ENCODE data around the gene TAC3.
"Not testable (repeated sequence)": the region's sequence is repeated elsewhere in the genome, so short reads cannot be mapped to it uniquely, and the experiment has no call there.

Gene TAC3

GRCh38 chr12:56978397-56979138, 37.8 kb downstream of the TAC3 start:
- TF ChIP-seq, protein P1, sequence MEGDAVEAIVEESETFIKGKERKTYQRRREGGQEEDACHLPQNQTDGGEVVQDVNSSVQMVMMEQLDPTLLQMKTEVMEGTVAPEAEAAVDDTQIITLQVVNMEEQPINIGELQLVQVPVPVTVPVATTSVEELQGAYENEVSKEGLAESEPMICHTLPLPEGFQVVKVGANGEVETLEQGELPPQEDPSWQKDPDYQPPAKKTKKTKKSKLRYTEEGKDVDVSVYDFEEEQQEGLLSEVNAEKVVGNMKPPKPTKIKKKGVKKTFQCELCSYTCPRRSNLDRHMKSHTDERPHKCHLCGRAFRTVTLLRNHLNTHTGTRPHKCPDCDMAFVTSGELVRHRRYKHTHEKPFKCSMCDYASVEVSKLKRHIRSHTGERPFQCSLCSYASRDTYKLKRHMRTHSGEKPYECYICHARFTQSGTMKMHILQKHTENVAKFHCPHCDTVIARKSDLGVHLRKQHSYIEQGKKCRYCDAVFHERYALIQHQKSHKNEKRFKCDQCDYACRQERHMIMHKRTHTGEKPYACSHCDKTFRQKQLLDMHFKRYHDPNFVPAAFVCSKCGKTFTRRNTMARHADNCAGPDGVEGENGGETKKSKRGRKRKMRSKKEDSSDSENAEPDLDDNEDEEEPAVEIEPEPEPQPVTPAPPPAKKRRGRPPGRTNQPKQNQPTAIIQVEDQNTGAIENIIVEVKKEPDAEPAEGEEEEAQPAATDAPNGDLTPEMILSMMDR (IDR thresholded peaks at IDR 0.05; ENCODE audit: low read depth, low read length): no peak
- DNase-seq (ENCODE audit: low read depth in 2 of 2): no peak

DNA sequence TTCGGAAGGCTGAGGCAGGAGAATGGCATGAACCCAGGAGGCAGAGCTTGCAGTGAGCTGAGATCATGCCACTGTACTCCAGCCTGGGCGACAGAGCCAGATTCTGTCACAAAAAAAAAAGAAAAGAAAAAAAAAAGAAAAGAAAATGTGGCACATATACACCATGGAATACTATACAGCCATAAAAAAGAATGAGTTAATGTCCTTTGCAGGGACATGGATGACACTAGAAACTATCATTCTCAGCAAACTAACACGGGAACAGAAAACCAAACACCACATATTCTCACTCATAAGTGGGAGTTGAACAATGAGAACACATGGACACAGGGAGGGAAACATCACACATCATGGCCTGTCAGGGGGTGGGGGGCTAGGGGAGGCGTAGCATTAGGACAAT, 39.0 kb downstream of the TAC3 start:
- DNase-seq (ENCODE audit: low read depth in 2 of 2); H3K4me3 ChIP-seq (replicated peaks in 1 of 2; ENCODE audit: low read depth in 2 of 2, low read length in 2 of 2): not testable (repeated sequence)

More at GRCh38 chr12:56978397-56979138, 37.8 kb downstream of the TAC3 start:
- no peak overlapping the region for H3K4me3 ChIP-seq (replicated peaks in 1 of 2; ENCODE audit: low read depth in 2 of 2, low read length in 2 of 2)

DNA sequence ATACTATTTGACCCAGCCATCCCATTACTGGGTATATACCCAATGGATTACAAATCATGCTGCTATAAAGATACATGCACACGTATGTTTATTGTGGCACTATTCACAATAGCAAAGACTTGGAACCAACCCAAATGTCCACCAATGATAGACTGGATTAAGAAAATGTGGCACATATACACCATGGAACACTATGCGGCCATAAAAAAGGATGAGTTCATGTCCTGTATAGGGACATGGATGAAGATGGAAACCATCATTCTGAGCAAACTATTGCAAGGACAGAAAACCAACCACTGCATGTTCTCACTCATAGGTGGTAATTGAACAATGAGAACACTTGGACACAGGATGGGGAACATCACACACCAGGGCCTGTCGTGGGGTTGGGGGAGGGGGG, 42.1 kb downstream of the TAC3 start:
- not testable (repeated sequence) for DNase-seq (ENCODE audit: low read depth in 2 of 2); H3K4me3 ChIP-seq (replicated peaks in 1 of 2; ENCODE audit: low read depth in 2 of 2, low read length in 2 of 2)

GRCh38 chr12:56968910-56969309, 47.4 kb downstream of the TAC3 start:
- DNase-seq (ENCODE audit: low read depth in 2 of 2); H3K4me3 ChIP-seq (replicated peaks in 1 of 2; ENCODE audit: low read depth in 2 of 2, low read length in 2 of 2): not testable (repeated sequence)

GRCh38 chr12:56965997-56966642, 50.2 kb downstream of the TAC3 start:
- DNase-seq (ENCODE audit: low read depth in 2 of 2); H3K4me3 ChIP-seq (replicated peaks in 1 of 2; ENCODE audit: low read depth in 2 of 2, low read length in 2 of 2): not testable (repeated sequence)

- not testable (repeated sequence) for H3K4me3 ChIP-seq (replicated peaks in 1 of 2; ENCODE audit: low read depth in 2 of 2, low read length in 2 of 2); DNase-seq (ENCODE audit: low read depth in 2 of 2)
Measured at GRCh38 chr12:56965124-56965523, 51.2 kb downstream of the TAC3 start.

GRCh38 chr12:56963557-56963956, 52.8 kb downstream of the TAC3 start:
- not testable (repeated sequence) for H3K4me3 ChIP-seq (replicated peaks in 1 of 2; ENCODE audit: low read depth in 2 of 2, low read length in 2 of 2); DNase-seq (ENCODE audit: low read depth in 2 of 2)

- H3K4me3 ChIP-seq (replicated peaks in 1 of 2; ENCODE audit: low read depth in 2 of 2, low read length in 2 of 2); DNase-seq (ENCODE audit: low read depth in 2 of 2): not testable (repeated sequence)
Measured at GRCh38 chr12:56962247-56962646, 54.1 kb downstream of the TAC3 start.

All from cardiac fibroblast (primary cell).